H7 (cell line): ENCODE results near the gene FNDC3B. TPM values are rescaled to one million over a fixed set of nuclear protein-coding genes. Genes with fewer than 3 reads are reported as not detected.

Experiments
- DNase-seq: peaks from one replicate; pipeline ENCODE4 v3.0.0; 2012
- H3K27me3 ChIP-seq: 2 replicates; pipeline ENCODE4 v1.6.0; 2011; ENCODE audit warnings: mild to moderate bottlenecking, low read length; ENCODE audit not compliant: control insufficient read depth, insufficient read depth
- H3K36me3 ChIP-seq: replicated peaks from 2 replicates; pipeline ENCODE4 v1.5.1; 2011; ENCODE audit warnings: low read length; ENCODE audit not compliant: control insufficient read depth, insufficient read depth
- H3K4me3 ChIP-seq: 2 replicates; pipeline ENCODE4 v1.5.1; 2011; ENCODE audit warnings: low read depth, mild to moderate bottlenecking, control low read depth, low read length, moderate library complexity; ENCODE audit not compliant: insufficient read depth
- total RNA-seq: library from RNA; depleted of rRNA; stranded (reverse); fragments of >200 nt; shearing (Covaris generic); gene quantifications from 2 replicates; pipeline ENCODE4 v1.2.3, GENCODE V29; 2014

The FNDC3B gene
- total RNA-seq, 1 experiment from 2014 or later = 24.2 TPM

- no peak for DNase-seq
- Histone ChIP-seq H3K36me3 (no peaks in the 10 kb centered on the region), H3K27me3 (no peaks in the 10 kb centered on the region), H3K4me3 (no peak overlapping the region)
Measured at GRCh38 chr3:172020763-172021162, 18.6 kb upstream of the FNDC3B start.

- no peak for DNase-seq
- no peaks in the 10 kb centered on the region for H3K27me3 ChIP-seq
- no peaks in the 10 kb centered on the region for H3K36me3 ChIP-seq
- H3K4me3 ChIP-seq = no peak overlapping the region
Measured at GRCh38 chr3:172021164-172021563, 18.2 kb upstream of the FNDC3B start.

- H3K27me3 ChIP-seq = no peaks in the 10 kb centered on the region
- H3K4me3 ChIP-seq = no peak overlapping the region
- DNase-seq = no peak
- H3K36me3 ChIP-seq = no peaks in the 10 kb centered on the region
Measured at GRCh38 chr3:172021859-172022258, 17.5 kb upstream of the FNDC3B start.

GRCh38 chr3:172023915-172024314 lies 15.5 kb upstream of the FNDC3B start:
- no peaks in the 10 kb centered on the region for H3K36me3 ChIP-seq
- DNase-seq = no peak
- no peak overlapping the region for H3K4me3 ChIP-seq
- no peaks in the 10 kb centered on the region for H3K27me3 ChIP-seq

- DNase-seq = no peak
- H3K4me3 ChIP-seq = no peak overlapping the region
- no peaks in the 10 kb centered on the region for H3K36me3 ChIP-seq
- no peaks in the 10 kb centered on the region for H3K27me3 ChIP-seq
Measured at GRCh38 chr3:172024679-172025078, 14.7 kb upstream of the FNDC3B start.

GRCh38 chr3:172029425-172030098 lies 9.8 kb upstream of the FNDC3B start:
- no peak for DNase-seq
- no peaks in the 10 kb centered on the region for H3K36me3 ChIP-seq
- no peaks in the 10 kb centered on the region for H3K27me3 ChIP-seq
- H3K4me3 ChIP-seq = no peak overlapping the region

- no peak overlapping the region for H3K4me3 ChIP-seq
- no peaks in the 10 kb centered on the region for H3K27me3 ChIP-seq
- no peak for DNase-seq
- H3K36me3 ChIP-seq = no peaks in the 10 kb centered on the region
Measured at GRCh38 chr3:172030181-172030580, 9.2 kb upstream of the FNDC3B start.

- no peaks in the 10 kb centered on the region for H3K36me3 ChIP-seq
- no peak for DNase-seq
- no peaks in the 10 kb centered on the region for H3K27me3 ChIP-seq
- H3K4me3 ChIP-seq = no peak overlapping the region
Measured at GRCh38 chr3:172031996-172032395, 7.4 kb upstream of the FNDC3B start.

- H3K36me3 ChIP-seq = no peaks in the 10 kb centered on the region
- DNase-seq = no peak
- H3K4me3 ChIP-seq = no peak overlapping the region
- no peaks in the 10 kb centered on the region for H3K27me3 ChIP-seq
Measured at GRCh38 chr3:172033396-172033795, 6.0 kb upstream of the FNDC3B start.

GRCh38 chr3:172034786-172035685 lies 4.3 kb upstream of the FNDC3B start:
- Histone ChIP-seq H3K4me3 (no peak overlapping the region), H3K27me3 (no peaks in the 10 kb centered on the region), H3K36me3 (no peaks in the 10 kb centered on the region)
- peak; percentile 44 for DNase-seq

GRCh38 chr3:172036541-172037215 lies 2.7 kb upstream of the FNDC3B start:
- H3K27me3 ChIP-seq = no peaks in the 10 kb centered on the region
- no peak overlapping the region for H3K4me3 ChIP-seq
- no peaks in the 10 kb centered on the region for H3K36me3 ChIP-seq
- DNase-seq = no peak

GRCh38 chr3:172038798-172039435 lies 461 bp upstream of the FNDC3B start:
- no peaks in the 10 kb centered on the region for H3K36me3 ChIP-seq
- no peak for DNase-seq
- peak overlapping the region; percentile 97 for H3K4me3 ChIP-seq

GRCh38 chr3:172040078-172040980 lies 951 bp downstream of the FNDC3B start:
- Histone ChIP-seq H3K27me3 (no peaks in the 10 kb centered on the region), H3K4me3 (peak overlapping the region; percentile 97), H3K36me3 (no peaks in the 10 kb centered on the region)
- DNase-seq = peak; percentile 88

More at GRCh38 chr3:172038798-172039435, 461 bp upstream of the FNDC3B start:
- no peaks in the 10 kb centered on the region for H3K27me3 ChIP-seq
